GM06990 (cell line): Measurements from ENCODE around the gene ZGLP1.

ENCODE experiments used
- DNase-seq: peaks from one replicate; pipeline ENCODE4 v3.0.0-alpha.2; 2011; ENCODE audit not compliant: insufficient read length; ENCODE audit errors: extremely low read depth
- H3K27me3 ChIP-seq: replicated peaks from 2 replicates; pipeline ENCODE4 v1.6.0; 2011; ENCODE audit warnings: low read length; ENCODE audit not compliant: control insufficient read depth, insufficient read depth
- H3K36me3 ChIP-seq: 2 replicates; pipeline ENCODE4 v1.5.1; 2011; ENCODE audit warnings: low read length; ENCODE audit not compliant: control insufficient read depth, insufficient read depth
- H3K4me3 ChIP-seq: replicated peaks from 2 replicates; pipeline ENCODE4 v1.5.1; 2011; ENCODE audit warnings: low read depth, mild to moderate bottlenecking, control low read depth, low read length
- CTCF ChIP-seq: IDR thresholded peaks from 2 replicates; pipeline ENCODE4 v1.5.1; 2011; ENCODE audit warnings: low read length, control low read depth, mild to moderate bottlenecking, inconsistent platforms; ENCODE audit not compliant: insufficient read depth, poor library complexity, severe bottlenecking

Gene ZGLP1

GRCh38 chr19:10335352-10335985, 25.9 kb upstream of the ZGLP1 start:
- peaks cover 18% of the 10 kb centered on the region for H3K36me3 ChIP-seq
- no peak for DNase-seq
- no peaks in the 10 kb centered on the region for H3K27me3 ChIP-seq
- TF ChIP-seq CTCF = no peak
- H3K4me3 ChIP-seq = no peak overlapping the region

- no peak for TF ChIP-seq CTCF
- no peaks in the 10 kb centered on the region for H3K27me3 ChIP-seq
- no peak overlapping the region for H3K4me3 ChIP-seq
- H3K36me3 ChIP-seq = peaks cover 24% of the 10 kb centered on the region
- DNase-seq = no peak
Observed at GRCh38 chr19:10334588-10335351, 25.2 kb upstream of the ZGLP1 start.

GRCh38 chr19:10333758-10334587, 24.4 kb upstream of the ZGLP1 start:
- Histone ChIP-seq H3K27me3 (no peaks in the 10 kb centered on the region), H3K36me3 (peaks cover 28% of the 10 kb centered on the region), H3K4me3 (peak overlapping the region; percentile 93)
- TF ChIP-seq CTCF = no peak
- no peak for DNase-seq

- Histone ChIP-seq H3K4me3 (peak within 1 kb of the TSS; percentile 93), H3K36me3 (peaks cover 35% of the 10 kb centered on the region), H3K27me3 (no peaks in the 10 kb centered on the region)
- no peak for TF ChIP-seq CTCF
- DNase-seq = peak; percentile 98
Observed at GRCh38 chr19:10332965-10333757, 23.5 kb upstream of the ZGLP1 start, which contains the start of gene RAVER1. Gene RAVER1, minus strand, starts transcription at chr19:10333529. Its CDS starts 22 bp downstream, at chr19:10333507.

- DNase-seq = no peak
- Histone ChIP-seq H3K36me3 (peaks cover 42% of the 10 kb centered on the region), H3K27me3 (no peaks in the 10 kb centered on the region), H3K4me3 (peak overlapping the region; percentile 93)
- TF ChIP-seq CTCF = no peak
Observed at GRCh38 chr19:10332158-10332964, 22.7 kb upstream of the ZGLP1 start.
